H9 (cell line): ENCODE data around the gene FLG2. TPM values are rescaled to one million over a fixed set of nuclear protein-coding genes. Genes with fewer than 3 reads are reported as not detected.

Experiments
- DNase-seq: peaks from one replicate; pipeline ENCODE4 v3.0.0-alpha.2; 2017
- H2AFZ ChIP-seq: one replicate; pipeline ENCODE4 v1.6.1; 2013; ENCODE audit warnings: mild to moderate bottlenecking, low read length, control low read depth, moderate library complexity
- H2AK5ac ChIP-seq: 2 replicates; pipeline ENCODE4 v1.6.1; 2013; ENCODE audit warnings: low read length, control low read depth, mixed read lengths; ENCODE audit not compliant: insufficient read length
- H2BK120ac ChIP-seq: one replicate; pipeline ENCODE4 v1.6.1; 2013; ENCODE audit warnings: low read depth, mild to moderate bottlenecking, low read length, control low read depth, inconsistent platforms; ENCODE audit not compliant: poor library complexity, severe bottlenecking
- H2BK12ac ChIP-seq: 2 replicates; pipeline ENCODE4 v1.6.1; 2013; ENCODE audit warnings: low read length, control low read depth, mixed read lengths, low read depth; ENCODE audit not compliant: insufficient read length
- H2BK15ac ChIP-seq: 2 replicates; pipeline ENCODE4 v1.6.1; 2013; ENCODE audit warnings: low read depth, low read length, control low read depth
- H2BK20ac ChIP-seq: one replicate; pipeline ENCODE4 v1.6.1; 2013; ENCODE audit warnings: low read depth, mild to moderate bottlenecking, low read length, control low read depth, inconsistent platforms; ENCODE audit not compliant: poor library complexity, severe bottlenecking
- H2BK5ac ChIP-seq: 2 replicates; pipeline ENCODE4 v1.6.1; 2013; ENCODE audit warnings: low read length, control low read depth, mixed read lengths; ENCODE audit not compliant: insufficient read length
- H3K14ac ChIP-seq: 2 replicates; pipeline ENCODE4 v1.6.1; 2013; ENCODE audit warnings: low read length, control low read depth; ENCODE audit not compliant: insufficient read depth
- H3K18ac ChIP-seq: 2 replicates; pipeline ENCODE4 v1.6.1; 2013; ENCODE audit warnings: low read depth, mild to moderate bottlenecking, mixed read lengths, low read length, control low read depth; ENCODE audit not compliant: insufficient read length
- H3K23ac ChIP-seq: 2 replicates; pipeline ENCODE4 v1.6.1; 2013; ENCODE audit warnings: low read length, control low read depth, mixed read lengths, low read depth; ENCODE audit not compliant: insufficient read length
- H3K23me2 ChIP-seq: 2 replicates; pipeline ENCODE4 v1.6.1; 2013; ENCODE audit warnings: low read depth, mild to moderate bottlenecking, mixed read lengths, low read length, control low read depth; ENCODE audit not compliant: insufficient read length, poor library complexity, severe bottlenecking
- H3K27ac ChIP-seq: 2 replicates; pipeline ENCODE4 v1.5.1; 2013; ENCODE audit warnings: low read length, control low read depth, mixed read lengths, low read depth; ENCODE audit not compliant: insufficient read length
- H3K27me3 ChIP-seq: 2 replicates; pipeline ENCODE4 v1.6.1; 2013; ENCODE audit warnings: low read length, control low read depth, inconsistent platforms; ENCODE audit not compliant: insufficient read depth
- H3K4ac ChIP-seq: 2 replicates; pipeline ENCODE4 v1.6.1; 2013; ENCODE audit warnings: low read depth, mild to moderate bottlenecking, control low read depth, inconsistent platforms, low read length, moderate library complexity
- H3K4me1 ChIP-seq: 2 replicates; pipeline ENCODE4 v1.6.1; 2013; ENCODE audit warnings: low read length, control low read depth, inconsistent platforms; ENCODE audit not compliant: insufficient read depth
- H3K4me2 ChIP-seq: 2 replicates; pipeline ENCODE4 v1.6.1; 2013; ENCODE audit warnings: low read length, control low read depth, mixed read lengths; ENCODE audit not compliant: insufficient read length, insufficient read depth
- H3K56ac ChIP-seq: 2 replicates; pipeline ENCODE4 v1.6.1; 2013; ENCODE audit warnings: low read depth, mild to moderate bottlenecking, mixed read lengths, low read length, control low read depth; ENCODE audit not compliant: insufficient read length
- H3K79me1 ChIP-seq: 2 replicates; pipeline ENCODE4 v1.6.1; 2013; ENCODE audit warnings: low read depth, mild to moderate bottlenecking, moderate library complexity, low read length, control low read depth, inconsistent platforms; ENCODE audit not compliant: insufficient read depth, poor library complexity, severe bottlenecking
- H3K79me2 ChIP-seq: 2 replicates; pipeline ENCODE4 v1.6.1; 2013; ENCODE audit warnings: low read length, control low read depth, inconsistent platforms; ENCODE audit not compliant: insufficient read depth
- H3K9ac ChIP-seq: 2 replicates; pipeline ENCODE4 v1.6.1; 2013; ENCODE audit warnings: low read length, control low read depth, mixed read lengths; ENCODE audit not compliant: insufficient read length; ENCODE audit errors: extremely low read depth
- H3K9me3 ChIP-seq: one replicate; pipeline ENCODE4 v1.6.1; 2013; ENCODE audit warnings: low read depth, low read length, inconsistent platforms; ENCODE audit not compliant: control insufficient read depth
- H3T11ph ChIP-seq: one replicate; pipeline ENCODE4 v1.6.1; 2013; ENCODE audit warnings: mild to moderate bottlenecking, low read length, control low read depth, inconsistent platforms
- H4K20me1 ChIP-seq: one replicate; pipeline ENCODE4 v1.6.1; 2013; ENCODE audit not compliant: control insufficient read depth, insufficient read length, insufficient read depth
- H4K5ac ChIP-seq: 2 replicates; pipeline ENCODE4 v1.6.1; 2013; ENCODE audit warnings: low read depth, mild to moderate bottlenecking, mixed read lengths, low read length, control low read depth; ENCODE audit not compliant: insufficient read length
- H4K8ac ChIP-seq: replicated peaks from 2 replicates; pipeline ENCODE4 v1.6.1; 2013; ENCODE audit warnings: low read length, control low read depth, mixed read lengths, low read depth; ENCODE audit not compliant: insufficient read length
- H4K91ac ChIP-seq: 2 replicates; pipeline ENCODE4 v1.6.1; 2013; ENCODE audit warnings: low read depth, mild to moderate bottlenecking, moderate library complexity, mixed read lengths, low read length, control low read depth; ENCODE audit not compliant: insufficient read length
- H3K27ac Mint-ChIP-seq, 3 experiments: 2 replicates in 2 of 3; 3 replicates in 1 of 3; pipeline ENCODE4 v1.8.0; 2020 to 2021; ENCODE audit warnings: mixed read lengths in 3 of 3, mild to moderate bottlenecking in 1 of 3, moderate library complexity in 1 of 3
- H3K27me3 Mint-ChIP-seq: 2 replicates; pipeline ENCODE4 v1.8.0; 2021; ENCODE audit warnings: low read depth, mild to moderate bottlenecking, moderate library complexity, mixed read lengths
- H3K36me3 Mint-ChIP-seq, 3 experiments: 2 replicates in 2 of 3; 3 replicates in 1 of 3; pipeline ENCODE4 v1.8.0; 2020 to 2021; ENCODE audit warnings: low read depth in 3 of 3, mixed read lengths in 3 of 3; ENCODE audit not compliant: insufficient read depth in 1 of 3
- H3K4me1 Mint-ChIP-seq, 2 experiments: 2 replicates each; pipeline ENCODE4 v1.8.0; 2020; ENCODE audit warnings: mixed read lengths in 2 of 2
- H3K4me3 Mint-ChIP-seq, 2 experiments: 2 replicates in 1 of 2; 3 replicates in 1 of 2; pipeline ENCODE4 v1.8.0; 2020 to 2021; ENCODE audit warnings: mild to moderate bottlenecking in 2 of 2, mixed read lengths in 2 of 2, moderate library complexity in 1 of 2
- H3K9me3 Mint-ChIP-seq, 2 experiments: 2 replicates in 1 of 2; 3 replicates in 1 of 2; pipeline ENCODE4 v1.8.0; 2020; ENCODE audit warnings: mild to moderate bottlenecking in 2 of 2, mixed read lengths in 2 of 2, moderate library complexity in 1 of 2
- CTCF ChIP-seq: fragments of 200-600 bp; sonication (generic); conservative IDR thresholded peaks from 3 replicates; pipeline ENCODE4 v1.8.0; 2021; ENCODE audit warnings: antibody characterized with exemption, mild to moderate bottlenecking
- WGBS: extraction: QIAGEN DNeasy Blood & Tissue Kit; methylation state at CpG from one replicate; pipeline ENCODE4 v1.1.7; 2013; ENCODE audit warnings: missing lambda C conversion rate, low lambda C conversion rate, mixed read lengths; ENCODE audit not compliant: insufficient read length; ENCODE audit errors: extremely low coverage; 5-methylcytosine and 5-hydroxymethylcytosine counted together
- long read RNA-seq: library from polyadenylated mRNA; unstranded; transcript quantifications from one replicate; pipeline ENCODE4 v2.0.0, GENCODE V29; 2020
- total RNA-seq: library from RNA; stranded (reverse); gene quantifications from 2 replicates; pipeline ENCODE4 v1.2.1, GENCODE V29; 2021

FLG2 gene
- not detected in 2 replicates for total RNA-seq
- long read RNA-seq, result 0 reads

GRCh38 chr1:152359906-152360305 is at the start of gene FLG2:
Gene FLG2 (minus strand): TSS chr1:152360006. CDS start chr1:152358884, 1,122 bp downstream.
- Histone ChIP-seq H3K56ac (no peak within 1 kb of the TSS), H4K5ac (no peak within 1 kb of the TSS), H3K23me2 (no peaks in the 10 kb centered on the region), H2AK5ac (no peak within 1 kb of the TSS), H2BK20ac (no peak within 1 kb of the TSS), H3K14ac (no peak within 1 kb of the TSS), H3T11ph (no peak within 1 kb of the TSS), H4K20me1 (no peaks in the 10 kb centered on the region), H3K9ac (no peak within 1 kb of the TSS), H2BK120ac (no peak within 1 kb of the TSS), H3K79me2 (no peaks in the 10 kb centered on the region), H4K8ac (no peak within 1 kb of the TSS), H3K23ac (no peak within 1 kb of the TSS), H2BK12ac (no peak within 1 kb of the TSS), H2BK15ac (no peak within 1 kb of the TSS), H3K4me1 (no peaks in the 10 kb centered on the region), H2AFZ (no peak within 1 kb of the TSS), H4K91ac (no peak within 1 kb of the TSS), H3K27me3 (no peaks in the 10 kb centered on the region), H3K4ac (no peak within 1 kb of the TSS), H3K4me2 (no peak within 1 kb of the TSS), H3K18ac (no peak within 1 kb of the TSS), H3K9me3 (peaks cover 89% of the 10 kb centered on the region), H3K79me1 (no peaks in the 10 kb centered on the region), H3K27ac (no peak within 1 kb of the TSS), H2BK5ac (no peak within 1 kb of the TSS)
- no peak for DNase-seq
- no peak within 1 kb of the TSS for H3K27ac Mint-ChIP-seq
- WGBS, result no CpG with 5 or more reads among the region's 2 CpGs
- no peak within 1 kb of the TSS for H3K4me3 Mint-ChIP-seq
- peaks cover 5% of the 10 kb centered on the region; the same call in 1 of the 2 replicates for H3K27me3 Mint-ChIP-seq
- H3K4me1 Mint-ChIP-seq, result no peaks in the 10 kb centered on the region
- TF ChIP-seq CTCF, result no peak
- peaks cover 0 to 21% (median 5%) of the 10 kb centered on the region in 3 experiments; a peak in 6 of 7 replicates for H3K36me3 Mint-ChIP-seq
- peaks cover 61 to 83% of the 10 kb centered on the region in 2 experiments for H3K9me3 Mint-ChIP-seq
